ENCODE data around the gene FILIP1L.

The FILIP1L gene

DNA sequence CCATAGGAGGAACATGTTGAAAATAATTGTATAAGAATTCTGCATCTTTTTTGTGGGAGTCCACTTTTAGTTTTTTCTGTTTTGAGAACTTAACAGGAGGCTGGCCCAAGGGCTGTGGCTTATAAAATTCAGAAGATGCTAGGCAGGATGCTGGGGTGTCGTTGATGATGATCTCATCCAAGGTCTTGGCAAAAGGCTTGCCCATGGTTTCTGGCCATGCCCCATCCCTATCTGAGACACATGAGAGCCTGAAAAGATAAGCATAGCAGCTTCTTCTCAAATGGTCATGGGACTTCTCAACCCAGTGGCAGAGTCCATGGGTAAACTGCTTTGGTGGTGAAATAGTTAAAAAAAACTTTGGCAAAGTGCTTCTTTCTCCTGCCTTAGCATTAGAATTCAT, 261.4 kb downstream of the FILIP1L start:
- TF ChIP-seq POLR2AphosphoS5 (IDR thresholded peaks at IDR 0.05; ENCODE audit: low read depth, low read length) = no peak
- TF ChIP-seq TAF1 (IDR thresholded peaks at IDR 0.05; ENCODE audit: borderline replicate concordance, insufficient read depth, low read length) = no peak
- TF ChIP-seq, protein P1, sequence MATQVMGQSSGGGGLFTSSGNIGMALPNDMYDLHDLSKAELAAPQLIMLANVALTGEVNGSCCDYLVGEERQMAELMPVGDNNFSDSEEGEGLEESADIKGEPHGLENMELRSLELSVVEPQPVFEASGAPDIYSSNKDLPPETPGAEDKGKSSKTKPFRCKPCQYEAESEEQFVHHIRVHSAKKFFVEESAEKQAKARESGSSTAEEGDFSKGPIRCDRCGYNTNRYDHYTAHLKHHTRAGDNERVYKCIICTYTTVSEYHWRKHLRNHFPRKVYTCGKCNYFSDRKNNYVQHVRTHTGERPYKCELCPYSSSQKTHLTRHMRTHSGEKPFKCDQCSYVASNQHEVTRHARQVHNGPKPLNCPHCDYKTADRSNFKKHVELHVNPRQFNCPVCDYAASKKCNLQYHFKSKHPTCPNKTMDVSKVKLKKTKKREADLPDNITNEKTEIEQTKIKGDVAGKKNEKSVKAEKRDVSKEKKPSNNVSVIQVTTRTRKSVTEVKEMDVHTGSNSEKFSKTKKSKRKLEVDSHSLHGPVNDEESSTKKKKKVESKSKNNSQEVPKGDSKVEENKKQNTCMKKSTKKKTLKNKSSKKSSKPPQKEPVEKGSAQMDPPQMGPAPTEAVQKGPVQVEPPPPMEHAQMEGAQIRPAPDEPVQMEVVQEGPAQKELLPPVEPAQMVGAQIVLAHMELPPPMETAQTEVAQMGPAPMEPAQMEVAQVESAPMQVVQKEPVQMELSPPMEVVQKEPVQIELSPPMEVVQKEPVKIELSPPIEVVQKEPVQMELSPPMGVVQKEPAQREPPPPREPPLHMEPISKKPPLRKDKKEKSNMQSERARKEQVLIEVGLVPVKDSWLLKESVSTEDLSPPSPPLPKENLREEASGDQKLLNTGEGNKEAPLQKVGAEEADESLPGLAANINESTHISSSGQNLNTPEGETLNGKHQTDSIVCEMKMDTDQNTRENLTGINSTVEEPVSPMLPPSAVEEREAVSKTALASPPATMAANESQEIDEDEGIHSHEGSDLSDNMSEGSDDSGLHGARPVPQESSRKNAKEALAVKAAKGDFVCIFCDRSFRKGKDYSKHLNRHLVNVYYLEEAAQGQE (IDR thresholded peaks at IDR 0.05; ENCODE audit: insufficient read depth in 1 of 2, low read depth in 2 of 2, low read length in 2 of 2) = no peak
- TF ChIP-seq FOXP2 (optimal IDR thresholded peaks at IDR 0.05; ENCODE audit: borderline replicate concordance, extremely low read depth, extremely low read length, insufficient read depth) = no peak

DNA sequence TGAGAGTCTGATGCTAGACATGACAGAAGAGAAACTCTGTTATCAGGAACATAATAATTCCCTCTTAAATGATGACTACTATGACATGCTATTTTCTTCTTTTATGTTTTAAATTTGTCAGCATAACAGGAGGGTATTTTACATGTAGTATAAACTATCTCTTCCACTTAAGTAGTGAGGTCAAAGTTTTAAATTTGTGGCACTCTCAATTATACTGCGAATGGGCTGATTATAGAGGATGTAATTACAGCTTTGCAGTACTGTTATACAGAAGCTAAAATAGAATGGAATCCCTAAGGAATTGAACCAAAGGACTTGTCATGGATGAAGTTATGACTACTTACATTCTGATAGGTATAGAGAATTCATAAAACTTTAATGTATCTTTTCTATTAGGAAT, 262.3 kb downstream of the FILIP1L start:
- no peak for TF ChIP-seq POLR2AphosphoS5 (IDR thresholded peaks at IDR 0.05; ENCODE audit: low read depth, low read length)
- TF ChIP-seq TAF1 (IDR thresholded peaks at IDR 0.05; ENCODE audit: borderline replicate concordance, insufficient read depth, low read length) = no peak
- TF ChIP-seq, protein P1 (IDR thresholded peaks at IDR 0.05; ENCODE audit: insufficient read depth in 1 of 2, low read depth in 2 of 2, low read length in 2 of 2) = no peak
- no peak for TF ChIP-seq SIN3A (IDR thresholded peaks at IDR 0.05; ENCODE audit: borderline replicate concordance, insufficient read depth, low read length)
- no peak for TF ChIP-seq FOXP2 (optimal IDR thresholded peaks at IDR 0.05; ENCODE audit: borderline replicate concordance, extremely low read depth, extremely low read length, insufficient read depth)

DNA sequence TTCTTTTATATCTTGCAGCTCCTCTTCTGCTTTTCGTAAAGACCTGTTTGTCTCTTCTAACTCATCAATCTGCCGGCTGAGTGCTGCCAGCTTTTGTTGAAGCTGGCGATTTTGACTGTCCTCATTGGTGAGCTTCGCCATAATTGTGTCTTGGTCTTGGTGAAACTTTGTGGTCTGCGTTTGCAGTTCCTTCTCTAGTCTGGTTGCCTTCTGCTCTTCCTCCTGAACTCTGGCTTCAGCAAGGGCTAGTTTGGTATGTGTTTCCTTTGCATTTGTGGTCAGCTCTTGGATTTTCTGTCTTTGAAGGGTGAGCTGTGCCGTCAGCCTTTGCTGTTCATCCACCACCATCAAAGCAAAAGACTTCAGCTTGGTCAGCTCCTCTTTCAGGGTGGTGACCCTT, 263.7 kb downstream of the FILIP1L start:
- TF ChIP-seq FOXP2 (optimal IDR thresholded peaks at IDR 0.05; ENCODE audit: borderline replicate concordance, extremely low read depth, extremely low read length, insufficient read depth) (no peak), SIN3A (IDR thresholded peaks at IDR 0.05; ENCODE audit: borderline replicate concordance, insufficient read depth, low read length) (no peak)
- TF ChIP-seq, protein P1 (IDR thresholded peaks at IDR 0.05; ENCODE audit: insufficient read depth in 1 of 2, low read depth in 2 of 2, low read length in 2 of 2) = no peak

DNA sequence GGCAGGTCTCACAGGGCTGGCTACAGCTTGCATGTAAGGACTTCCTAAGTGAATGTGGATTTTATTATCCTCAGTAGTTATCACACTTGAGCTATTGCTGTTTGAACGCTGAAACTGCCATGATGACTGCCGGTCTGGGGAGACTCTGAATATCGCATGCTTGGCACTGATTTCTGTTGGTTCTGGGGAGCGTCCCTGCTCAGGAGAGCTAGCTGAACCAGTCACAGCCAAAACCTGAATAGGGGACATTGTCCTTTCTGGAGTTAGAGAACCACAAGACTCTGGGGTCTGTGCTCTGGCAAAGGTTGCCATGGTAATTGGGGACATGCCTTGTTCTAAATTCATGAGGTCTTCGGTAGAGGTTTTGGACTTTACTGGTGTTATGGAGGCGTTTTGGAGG, 265.9 kb downstream of the FILIP1L start:
- TF ChIP-seq SIN3A (IDR thresholded peaks at IDR 0.05; ENCODE audit: borderline replicate concordance, insufficient read depth, low read length) (no peak), POLR2AphosphoS5 (IDR thresholded peaks at IDR 0.05; ENCODE audit: low read depth, low read length) (no peak), TAF1 (IDR thresholded peaks at IDR 0.05; ENCODE audit: borderline replicate concordance, insufficient read depth, low read length) (no peak), FOXP2 (optimal IDR thresholded peaks at IDR 0.05; ENCODE audit: borderline replicate concordance, extremely low read depth, extremely low read length, insufficient read depth) (no peak)
- TF ChIP-seq, protein P1 (IDR thresholded peaks at IDR 0.05; ENCODE audit: insufficient read depth in 1 of 2, low read depth in 2 of 2, low read length in 2 of 2) = no peak

DNA sequence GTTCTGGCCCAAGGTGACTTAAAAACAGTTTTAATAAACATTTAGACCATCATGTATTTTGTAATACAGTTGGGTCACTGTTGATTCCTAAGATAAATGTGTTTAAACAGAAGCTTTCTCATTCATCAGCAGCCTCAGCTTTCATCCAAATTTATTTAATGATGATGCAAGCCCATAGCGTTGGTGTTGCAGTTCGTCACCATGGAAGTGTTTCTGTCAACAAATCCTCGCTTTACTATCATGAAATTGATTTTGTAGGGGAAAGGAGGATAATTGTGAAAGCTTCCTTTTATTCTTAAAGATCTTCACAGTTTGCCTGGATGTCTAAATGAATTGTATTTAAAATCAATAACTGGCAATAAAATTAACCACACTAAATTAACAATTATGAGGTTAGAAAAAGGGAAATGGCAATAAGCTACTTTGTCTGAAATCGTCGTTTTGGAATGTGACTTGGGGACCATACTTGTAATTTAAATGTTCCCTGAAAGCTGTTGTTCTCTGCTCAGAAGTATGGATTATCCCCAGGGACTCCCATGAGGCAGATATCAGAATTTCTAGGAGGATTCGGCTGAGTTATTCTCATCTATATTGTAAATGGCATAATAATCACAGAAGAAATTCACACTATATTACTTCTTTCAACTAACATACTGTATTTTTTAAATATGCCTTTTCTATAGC, 267.7 kb downstream of the FILIP1L start:
- no peak for TF ChIP-seq TAF1 (IDR thresholded peaks at IDR 0.05; ENCODE audit: borderline replicate concordance, insufficient read depth, low read length)
- TF ChIP-seq POLR2AphosphoS5 (IDR thresholded peaks at IDR 0.05; ENCODE audit: low read depth, low read length) = no peak
- no peak for TF ChIP-seq FOXP2 (optimal IDR thresholded peaks at IDR 0.05; ENCODE audit: borderline replicate concordance, extremely low read depth, extremely low read length, insufficient read depth)
